Measurements from ENCODE around the gene BACH2.
A peak's percentile ranks its signal among the peaks of the same experiment; 100 is the strongest.

The BACH2 gene

DNA sequence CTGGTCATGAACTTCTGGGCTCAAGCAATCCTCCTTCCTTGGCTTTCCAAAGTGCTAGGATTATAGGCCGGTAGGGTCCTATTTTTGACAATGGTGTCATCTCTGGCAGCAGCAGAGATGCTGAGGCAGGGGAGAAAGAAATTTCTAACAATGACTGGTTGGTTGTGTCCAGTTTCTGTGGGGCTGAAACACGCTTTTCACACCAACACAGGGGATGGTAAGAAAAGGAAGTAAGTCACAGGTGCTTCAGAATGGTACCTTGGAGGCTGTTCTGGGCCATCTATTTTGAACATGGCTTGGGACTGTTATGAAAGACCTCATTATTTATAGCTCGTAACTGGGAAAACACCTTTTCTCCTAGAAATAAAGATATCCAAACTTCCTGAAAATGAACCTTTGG lies 329.7 kb downstream of the BACH2 start:
- no peak for DNase-seq (ENCODE audit: low read depth in 2 of 2)

DNA sequence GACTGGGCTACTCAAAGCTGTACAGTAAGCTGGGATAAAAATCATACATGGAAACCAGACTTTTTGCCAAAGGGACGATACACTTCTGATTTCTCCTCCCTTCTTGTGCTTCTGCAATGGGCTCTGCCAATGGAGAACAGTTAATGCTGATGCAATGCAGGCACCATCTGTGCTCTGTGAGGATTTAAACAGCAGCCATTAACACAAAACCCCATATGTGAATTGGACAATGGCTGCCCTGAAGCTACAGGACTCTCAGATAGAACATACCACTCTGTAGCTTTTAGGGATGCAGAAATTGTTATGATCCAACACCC lies 330.5 kb downstream of the BACH2 start:
- DNase-seq (ENCODE audit: low read depth in 2 of 2), result no peak

DNA sequence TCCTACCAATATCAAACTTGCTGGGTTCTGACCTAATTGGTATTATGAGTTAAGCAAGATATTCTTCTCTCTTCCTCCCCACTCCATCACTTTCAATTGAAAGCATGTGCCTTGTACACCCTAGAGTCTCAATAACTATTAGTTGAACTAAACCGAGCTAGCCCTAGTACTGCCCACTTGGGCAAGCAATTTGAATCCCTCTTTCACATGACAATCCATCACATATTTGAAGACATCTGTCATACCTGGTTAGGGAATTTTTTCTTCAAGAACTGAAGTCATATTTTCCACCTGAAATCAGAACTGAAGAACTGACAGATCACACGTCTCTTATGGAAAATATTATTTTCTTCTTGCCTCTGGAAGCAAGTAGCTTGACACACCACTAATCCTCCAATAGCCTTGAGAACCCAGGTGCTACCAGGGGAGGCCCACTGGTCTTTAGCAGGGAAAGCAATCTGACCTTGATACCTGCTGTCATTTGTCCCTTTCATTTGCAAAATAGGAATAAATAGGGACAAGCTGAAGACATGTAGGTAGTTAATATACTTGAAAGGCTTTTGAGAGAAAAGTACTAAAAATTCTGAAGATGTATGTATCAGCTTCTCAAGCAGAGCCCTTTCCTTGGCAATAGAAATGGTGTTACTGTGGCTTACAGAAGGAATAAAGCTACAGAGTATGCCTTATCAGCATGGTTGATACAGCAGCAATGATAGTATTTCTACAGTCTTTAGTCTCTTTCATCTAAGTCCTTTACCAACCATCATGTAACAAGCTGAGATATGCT lies 331.0 kb downstream of the BACH2 start:
- DNase-seq (ENCODE audit: low read depth in 2 of 2), result no peak

DNA sequence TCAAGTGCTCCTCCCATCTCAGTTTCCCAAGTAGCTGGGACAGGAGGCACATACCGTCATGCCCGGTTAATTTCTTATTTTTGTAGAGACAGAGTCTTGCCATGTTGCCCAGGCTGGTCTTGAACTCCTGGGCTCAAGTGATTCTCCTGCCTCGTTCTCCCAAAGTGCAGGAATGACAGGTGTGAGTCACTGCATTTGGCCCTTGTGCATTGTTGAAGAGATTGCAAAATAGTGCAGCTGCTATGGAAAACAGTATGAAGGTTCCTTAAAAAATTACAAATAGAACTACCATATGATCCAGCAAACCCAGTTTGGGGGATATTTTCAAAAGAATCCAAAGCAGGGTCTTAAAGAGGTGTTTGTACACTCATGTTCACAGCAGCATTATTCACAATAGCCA lies 333.3 kb downstream of the BACH2 start:
- no peak for DNase-seq (ENCODE audit: low read depth in 2 of 2)

DNA sequence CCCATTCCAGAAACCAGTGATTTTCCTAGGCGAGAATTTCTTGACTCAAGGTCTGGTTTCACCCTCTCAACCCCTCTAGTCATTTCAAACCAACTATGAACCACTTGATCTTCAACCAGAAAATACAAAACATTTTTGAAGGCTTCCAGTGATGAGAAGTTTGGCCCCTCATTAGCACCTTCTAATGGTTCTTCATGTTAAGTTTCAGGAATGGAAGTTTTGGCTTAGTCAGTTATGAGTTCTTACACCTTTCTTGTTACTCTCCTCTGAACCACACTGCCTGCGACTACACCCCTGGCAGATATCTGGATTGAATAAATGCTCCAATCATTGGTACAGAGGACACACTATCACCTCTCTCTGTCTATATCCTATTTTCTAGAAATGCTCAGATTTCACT lies 335.2 kb downstream of the BACH2 start:
- DNase-seq (ENCODE audit: low read depth in 2 of 2), result no peak

DNA sequence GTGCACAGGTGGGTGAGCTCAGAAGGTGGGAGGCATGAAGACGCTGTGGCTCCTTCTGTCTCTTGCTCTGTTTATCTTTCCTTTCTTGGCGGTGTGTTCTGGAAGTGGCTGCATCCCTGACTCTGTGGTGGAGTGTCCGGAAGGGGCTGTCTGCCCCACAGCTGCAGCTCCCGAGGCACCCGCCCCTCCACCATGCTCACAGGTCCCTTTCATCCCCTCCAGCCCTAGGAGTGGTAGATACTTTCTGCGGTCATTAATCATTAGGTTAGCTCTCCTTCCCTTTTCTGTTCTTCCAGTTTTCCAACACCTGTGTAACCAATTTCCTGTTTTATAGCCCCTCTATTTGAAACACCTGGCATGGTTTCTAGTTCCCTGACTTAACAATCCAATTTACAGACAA lies 336.8 kb downstream of the BACH2 start:
- DNase-seq (ENCODE audit: low read depth in 2 of 2), result no peak

DNA sequence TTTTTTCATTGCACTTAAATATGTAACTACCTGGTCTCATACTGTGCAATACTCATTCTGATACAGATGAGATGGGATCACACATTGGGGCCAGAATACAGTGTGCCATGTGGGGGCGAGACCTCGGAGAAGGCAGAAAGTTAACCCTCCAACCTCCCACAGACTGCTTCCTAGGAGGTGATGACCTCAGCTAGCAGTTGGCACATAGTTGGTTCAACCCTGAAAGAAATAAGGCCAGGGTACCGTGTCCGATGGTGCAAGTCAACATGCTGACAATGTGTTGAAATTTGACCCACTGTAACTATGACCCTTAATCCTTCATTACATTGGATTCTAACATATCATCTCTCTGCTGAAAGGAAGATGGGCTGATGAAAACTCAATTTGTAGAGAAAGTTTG lies 340.5 kb downstream of the BACH2 start:
- DNase-seq (ENCODE audit: low read depth in 2 of 2), result no peak

DNA sequence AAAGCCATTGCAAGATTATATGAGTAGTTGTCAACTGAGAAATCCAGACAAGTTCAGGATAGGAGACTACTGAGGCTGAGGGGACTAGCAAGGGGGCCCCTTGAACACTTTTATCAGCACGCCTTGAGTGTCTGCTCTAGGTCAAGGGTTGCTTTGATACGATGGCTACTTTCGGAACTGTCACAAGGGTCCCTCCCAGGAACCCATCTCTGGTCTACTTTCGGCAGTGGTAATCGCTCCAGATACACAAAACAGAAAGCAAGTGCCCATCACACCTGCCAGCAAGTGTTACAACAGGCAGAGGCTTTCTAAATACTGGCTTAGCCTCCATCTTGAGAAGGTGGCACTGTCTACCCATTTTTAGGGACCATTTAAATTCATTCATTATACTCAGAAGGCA lies 341.3 kb downstream of the BACH2 start:
- no peak for DNase-seq (ENCODE audit: low read depth in 2 of 2)

DNA sequence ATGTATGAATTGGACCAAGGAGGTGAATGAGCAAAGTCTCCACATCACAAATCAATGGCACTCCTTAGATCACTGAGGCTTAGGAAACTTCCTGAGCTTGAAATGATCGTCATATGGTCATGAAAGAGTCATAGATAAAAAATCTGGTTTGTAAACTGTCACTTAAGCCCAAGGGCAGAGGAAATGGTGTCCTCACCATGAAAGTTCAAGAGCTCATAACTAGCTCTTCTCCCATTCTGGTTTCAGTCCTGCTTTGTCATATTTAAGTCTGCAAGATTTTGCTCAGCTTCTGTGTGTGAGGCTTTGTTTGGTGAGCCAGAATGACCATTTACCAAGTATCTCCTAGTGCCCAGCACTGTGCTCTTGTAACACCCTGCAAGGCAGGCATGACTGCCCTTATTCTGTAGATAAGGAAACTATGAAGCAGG lies 341.9 kb downstream of the BACH2 start:
- no peak for DNase-seq (ENCODE audit: low read depth in 2 of 2)

DNA sequence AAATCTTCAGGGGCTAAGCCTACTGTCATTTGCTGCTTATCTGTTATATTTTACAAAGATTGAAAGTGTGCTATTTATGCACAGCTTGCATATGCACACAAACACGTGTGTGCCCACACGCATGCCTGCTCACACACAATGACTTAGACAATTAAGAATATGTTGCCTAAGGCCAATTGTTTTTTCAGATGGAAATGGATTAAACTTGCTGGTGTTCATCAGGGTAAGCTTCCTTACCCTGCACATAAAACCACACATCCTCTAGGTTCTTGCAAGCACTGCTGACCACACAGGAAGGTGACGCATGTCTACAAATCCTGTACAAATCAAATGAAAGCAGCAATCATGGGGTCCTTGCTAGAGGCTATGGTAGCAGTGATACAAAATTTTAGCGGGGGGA lies 344.0 kb downstream of the BACH2 start:
- DNase-seq (ENCODE audit: low read depth in 2 of 2), result peak; percentile 25 to 42

DNA sequence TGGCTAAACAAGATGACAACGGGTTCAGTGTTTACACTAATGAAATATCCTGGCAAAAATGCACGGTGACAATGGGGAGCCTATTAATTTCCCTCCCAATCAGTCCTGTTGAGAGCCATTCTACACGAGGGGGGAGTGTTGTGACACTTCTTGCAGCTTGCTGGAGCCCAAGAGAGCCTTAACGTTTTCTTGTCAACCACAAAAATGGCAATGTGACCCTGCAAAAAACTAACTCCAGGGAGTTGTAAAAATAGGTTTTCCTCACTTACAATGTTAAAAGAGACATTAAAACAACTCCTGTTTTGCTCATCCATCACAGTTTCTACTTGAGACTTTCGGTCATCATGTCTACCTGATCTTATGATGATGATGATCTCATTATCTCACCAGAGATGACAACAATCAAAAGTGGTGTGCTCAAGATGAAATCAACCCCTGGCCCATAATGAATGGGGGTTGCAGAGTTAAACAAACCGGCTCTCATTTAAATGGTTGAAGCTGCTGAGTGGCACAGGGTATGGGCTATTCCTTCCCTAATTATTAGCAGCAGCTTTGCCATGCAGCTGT lies 344.5 kb downstream of the BACH2 start:
- DNase-seq (ENCODE audit: low read depth in 2 of 2), result no peak

DNA sequence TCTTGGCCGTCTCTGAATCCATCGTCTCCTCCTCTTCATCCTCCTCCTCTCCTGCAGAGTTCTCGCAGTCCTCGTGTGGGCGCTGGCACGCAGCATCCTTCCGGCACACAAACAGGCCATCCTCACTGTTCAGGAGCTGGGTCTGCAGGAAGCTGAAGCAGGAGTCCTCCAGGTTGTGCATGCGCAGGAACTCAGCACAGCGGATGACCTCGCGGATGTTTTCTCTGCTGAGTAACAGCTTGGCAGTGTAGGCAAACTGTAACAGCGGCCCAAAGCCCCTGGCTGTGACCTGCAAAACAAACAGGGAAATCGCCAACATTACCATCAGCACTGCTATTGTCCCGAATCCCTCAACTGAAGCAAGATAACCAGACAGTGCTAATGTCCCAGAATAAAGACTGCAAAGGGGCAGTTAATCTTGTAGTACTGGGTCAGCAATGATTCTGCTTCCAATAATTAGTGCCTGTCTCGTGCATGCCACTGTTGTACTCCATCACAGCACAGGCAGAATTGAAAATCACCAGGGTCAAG lies 345.0 kb downstream of the BACH2 start:
- no peak for DNase-seq (ENCODE audit: low read depth in 2 of 2)

DNA sequence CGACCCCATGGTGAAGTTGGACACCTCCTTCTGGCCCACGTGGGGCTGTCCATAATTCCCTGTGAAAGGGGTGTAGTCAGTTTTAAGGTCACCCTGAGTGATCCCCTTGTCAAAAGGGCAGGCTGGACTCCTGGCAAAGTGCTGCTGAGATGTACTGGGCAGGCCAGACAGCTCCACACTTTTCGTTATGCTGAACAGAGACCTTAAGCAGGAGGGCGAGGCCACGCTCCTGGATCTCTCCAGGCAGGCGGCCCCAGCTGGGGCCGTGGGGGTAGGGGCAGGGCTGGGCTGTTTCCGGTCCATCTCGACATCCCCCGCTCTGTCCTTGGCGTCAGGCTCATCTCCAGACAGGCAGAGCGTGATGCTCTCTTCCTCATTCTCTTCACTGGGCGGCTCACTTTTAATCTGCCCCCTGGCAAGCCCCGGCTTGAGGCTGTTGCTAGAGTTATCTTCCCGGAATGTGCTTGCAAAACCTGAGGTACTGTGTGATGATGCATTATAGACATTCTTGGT lies 345.7 kb downstream of the BACH2 start:
- DNase-seq (ENCODE audit: low read depth in 2 of 2), result no peak

DNA sequence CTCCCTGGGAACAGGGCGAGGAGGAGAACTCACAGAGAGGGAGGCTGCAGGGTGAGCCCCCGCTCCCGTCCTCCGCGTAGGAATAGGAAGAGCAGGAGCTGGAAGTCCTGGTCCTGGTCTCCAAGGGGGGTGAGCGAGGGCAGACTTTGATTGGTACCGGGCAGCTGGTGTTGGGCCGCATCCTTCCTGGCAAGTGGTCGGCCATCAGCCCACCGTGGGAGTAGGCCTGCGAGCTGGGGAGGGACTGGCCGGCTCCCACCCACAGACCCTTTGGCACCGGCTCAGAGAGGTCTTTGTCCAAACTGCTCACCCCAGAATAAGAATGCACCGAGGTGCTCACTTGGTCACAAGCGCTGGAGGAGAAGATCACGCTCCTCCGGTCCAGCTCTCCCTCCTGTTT lies 346.2 kb downstream of the BACH2 start:
- no peak for DNase-seq (ENCODE audit: low read depth in 2 of 2)

DNA sequence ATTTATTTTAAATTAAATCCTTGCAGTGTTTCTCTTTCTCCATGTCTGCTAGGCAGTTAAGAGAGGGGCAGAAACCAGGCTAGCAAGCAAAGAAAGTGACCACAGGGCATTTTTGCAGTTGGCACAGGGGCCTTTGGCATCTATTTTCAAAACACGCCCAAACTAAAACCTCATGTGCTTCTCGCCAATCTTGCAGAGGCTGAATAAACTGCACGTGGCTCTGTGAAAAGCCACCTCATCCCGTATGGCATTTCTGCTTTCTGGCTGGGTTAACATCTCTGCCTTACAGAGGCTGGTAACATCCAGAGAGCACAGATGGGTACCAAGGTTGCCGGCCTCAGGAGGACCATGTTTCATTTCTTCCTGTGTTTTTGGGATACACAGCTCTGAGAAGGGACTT lies 347.8 kb downstream of the BACH2 start:
- DNase-seq (ENCODE audit: low read depth in 2 of 2), result no peak

DNA sequence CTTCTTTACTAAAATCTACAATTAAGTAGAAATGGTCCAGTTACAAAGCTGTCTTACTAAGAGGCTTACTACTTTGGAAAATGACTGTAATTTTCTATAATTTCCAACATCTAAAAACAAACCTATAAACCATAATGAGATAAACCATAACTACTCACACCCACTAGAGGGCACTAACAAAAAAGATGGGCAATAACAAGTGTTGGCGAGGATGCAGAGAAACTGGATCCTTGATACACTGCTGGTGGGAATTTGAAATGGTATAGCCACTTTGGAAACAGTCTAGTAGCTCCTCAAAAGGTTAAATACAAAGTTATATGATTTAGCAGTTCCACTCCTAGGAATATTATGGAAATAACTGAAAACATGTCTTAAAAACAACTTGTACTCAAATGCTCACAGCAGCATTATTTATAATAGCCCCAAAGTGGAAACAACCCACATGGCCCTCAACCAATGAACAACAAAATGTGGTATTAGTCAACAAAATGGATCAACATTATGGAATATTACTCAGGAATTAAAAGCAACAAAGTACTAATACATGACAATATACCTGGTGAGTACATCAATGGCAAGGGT lies 351.7 kb downstream of the BACH2 start:
- DNase-seq (ENCODE audit: low read depth in 2 of 2), result no peak

DNA sequence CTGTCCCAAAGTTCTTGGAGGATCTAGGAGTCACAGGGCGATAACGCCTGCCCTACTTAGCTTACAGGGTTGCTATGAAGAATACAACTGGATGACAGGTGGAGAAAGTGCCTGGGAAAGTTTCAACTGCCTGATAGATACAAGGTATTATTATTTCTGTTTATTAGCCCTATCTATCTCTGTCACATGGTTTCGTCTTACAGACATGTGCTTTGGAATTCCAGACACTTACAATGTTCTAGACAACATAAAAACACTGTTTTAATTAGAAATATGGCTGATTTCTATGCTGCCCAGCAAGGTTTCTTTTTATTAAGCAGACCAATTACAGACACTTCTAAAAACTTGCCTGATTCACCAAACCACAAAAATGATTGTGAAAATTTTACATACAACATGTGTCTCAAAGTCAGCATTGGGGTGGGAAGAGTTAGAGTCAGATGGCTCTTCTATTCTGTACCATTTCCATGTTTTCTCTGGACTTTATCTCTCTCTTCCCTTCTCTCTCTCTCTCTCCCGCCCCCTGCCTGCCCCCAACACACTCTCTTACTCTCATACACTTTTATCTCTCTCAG lies 352.4 kb downstream of the BACH2 start:
- no peak for DNase-seq (ENCODE audit: low read depth in 2 of 2)

DNA sequence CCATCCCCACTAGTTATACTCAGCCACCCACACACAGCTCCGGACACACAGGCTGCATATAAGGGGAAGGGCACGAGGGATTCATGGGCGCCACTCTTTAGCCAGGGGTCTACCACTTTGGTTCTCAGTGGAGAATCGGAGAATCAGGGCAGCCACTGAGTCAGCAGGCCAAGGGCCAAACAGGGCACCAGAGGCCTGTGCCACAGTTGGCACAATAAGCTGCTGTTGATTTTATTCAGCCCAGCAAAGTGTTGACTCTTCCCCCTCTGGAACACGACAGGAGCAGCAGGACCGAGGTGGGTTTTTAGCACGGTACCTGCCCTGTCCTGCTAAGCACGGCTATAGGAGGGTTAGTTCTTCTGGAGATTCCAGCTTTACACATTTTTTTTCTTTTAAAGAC lies 354.0 kb downstream of the BACH2 start:
- DNase-seq (ENCODE audit: low read depth in 2 of 2), result no peak

DNA sequence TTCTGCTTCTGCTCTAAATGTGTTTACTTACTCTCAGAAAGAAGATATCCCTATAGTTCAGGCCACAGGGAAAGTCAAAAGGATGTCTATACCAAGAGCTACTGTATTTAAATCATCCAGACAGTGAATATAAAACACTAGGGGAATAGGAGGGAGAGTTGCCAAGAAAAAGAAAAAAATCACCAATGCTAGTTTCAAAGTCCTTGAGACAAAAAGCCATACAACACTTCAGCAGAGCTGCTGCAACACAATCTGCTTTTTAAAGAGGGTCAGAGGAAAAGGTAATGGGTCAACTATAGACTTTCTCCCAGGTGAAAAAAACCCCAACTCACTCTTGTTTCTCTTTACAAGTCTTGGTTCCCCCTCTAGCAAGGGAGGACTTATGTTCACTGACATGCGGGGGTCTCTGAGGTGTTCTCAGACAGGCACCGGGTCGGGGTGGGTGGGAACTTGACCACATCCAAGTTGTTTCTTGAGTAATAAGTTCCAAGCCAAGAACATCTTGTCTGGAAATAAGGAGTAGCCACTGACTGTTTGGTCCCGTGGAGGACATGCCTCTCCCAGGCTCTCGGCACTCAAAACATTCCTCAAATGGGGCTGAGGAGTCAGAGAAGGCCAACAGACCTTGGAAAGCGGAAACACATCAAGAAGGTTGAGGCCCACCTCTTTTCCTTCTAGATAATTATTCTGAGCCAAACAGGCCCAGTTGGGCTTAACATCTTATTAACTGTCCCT lies 354.7 kb downstream of the BACH2 start:
- no peak for DNase-seq (ENCODE audit: low read depth in 2 of 2)

DNA sequence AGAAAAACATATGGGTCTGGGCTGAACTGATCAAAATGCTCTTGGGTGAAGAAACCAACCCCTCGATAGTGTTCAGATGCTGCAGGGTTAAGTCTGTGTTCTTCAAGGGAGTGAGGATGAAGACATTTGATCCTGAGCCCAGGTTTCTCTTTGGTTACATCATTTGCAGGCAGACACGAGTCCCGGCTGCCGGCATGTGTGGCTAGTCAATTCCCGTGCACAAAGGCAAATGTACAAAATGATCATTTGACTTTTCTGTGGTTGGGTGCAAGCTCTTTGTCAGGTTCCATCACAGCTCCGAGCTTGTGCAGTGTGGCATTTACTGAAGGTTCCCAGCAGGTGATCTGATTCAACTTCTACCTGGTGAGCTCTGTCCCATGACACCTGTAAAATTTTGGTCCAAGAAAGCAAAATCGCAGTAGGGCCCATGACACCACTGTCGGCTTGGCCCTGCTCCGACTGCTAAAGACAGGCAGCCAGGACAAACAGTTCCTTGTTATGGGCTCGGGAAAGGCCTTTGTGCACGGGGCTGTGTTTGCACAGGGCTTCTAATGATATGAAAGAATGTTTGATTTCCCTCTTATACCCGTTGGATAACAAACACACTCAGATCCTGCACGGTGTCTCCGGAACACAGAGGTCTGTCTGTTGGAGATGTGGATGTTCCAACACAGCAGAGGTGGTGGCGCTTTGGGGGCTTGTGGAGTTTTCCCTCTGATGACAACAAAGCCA lies 355.4 kb downstream of the BACH2 start:
- no peak for DNase-seq (ENCODE audit: low read depth in 2 of 2)

Data from activated CD8-positive, alpha-beta memory T cell treated with anti-CD3 and anti-CD28 coated beads for 4 hours (primary cell).